Breast epithelium (tissue), 4 donors: ENCODE data around the gene EEPD1. TPM values are rescaled to one million over a fixed set of nuclear protein-coding genes. Genes with fewer than 3 reads are reported as not detected.

Experiments used
- DNase-seq, 2 donors: peaks; one replicate each; pipeline ENCODE4 v3.0.0-alpha.2; 2019; ENCODE audit warnings: low spot score in 2 of 2
- H3K27ac ChIP-seq, 2 donors: fragments of 200-600 bp; sonication (generic) in 1 of 2; one replicate each; pipeline ENCODE4 v1.5.1; 2016 to 2019; ENCODE audit warnings: mild to moderate bottlenecking in 1 of 2
- H3K27me3 ChIP-seq, 2 donors: fragments of 200-600 bp; sonication (generic) in 1 of 2; one replicate each; pipeline versions ENCODE4 v1.5.1 to v1.6.0; 2017 to 2019; ENCODE audit warnings: control low read depth in 1 of 2, mild to moderate bottlenecking in 1 of 2
- H3K36me3 ChIP-seq: fragments of 200-600 bp; one replicate; pipeline ENCODE4 v1.5.1; 2019
- H3K4me1 ChIP-seq, 2 donors: fragments of 200-600 bp; sonication (generic); one replicate each; pipeline ENCODE4 v1.5.1; 2016 to 2019; ENCODE audit warnings: control low read depth in 1 of 2
- H3K4me3 ChIP-seq, 3 donors: fragments of 200-600 bp; sonication (generic); 1 replicate in 2 of 3; 2 replicates in 1 of 3; pipeline ENCODE4 v1.5.1; 2016 to 2019; ENCODE audit warnings: mild to moderate bottlenecking in 3 of 3, moderate library complexity in 2 of 3
- H3K9me3 ChIP-seq, 2 donors: fragments of 200-600 bp; sonication (generic) in 1 of 2; one replicate each; pipeline ENCODE4 v1.5.1; 2016 to 2019; ENCODE audit warnings: control low read depth in 1 of 2
- CTCF ChIP-seq, 3 donors: fragments of 450-650 bp; IDR thresholded peaks; one replicate each; pipeline ENCODE4 v1.5.1; 2016 to 2017; ENCODE audit warnings: antibody characterized with exemption in 3 of 3, mild to moderate bottlenecking in 3 of 3, moderate library complexity in 3 of 3
- POLR2A ChIP-seq: fragments of 450-650 bp; IDR thresholded peaks from one replicate; pipeline ENCODE4 v1.6.1; 2016; ENCODE audit warnings: antibody characterized with exemption, mild to moderate bottlenecking, moderate library complexity
- POLR2AphosphoS5 ChIP-seq, 3 donors: sonication (generic); formaldehyde crosslinking; IDR thresholded peaks; one replicate each; pipeline ENCODE4 v1.6.1; 2017; ENCODE audit warnings: antibody characterized with exemption in 3 of 3
- intact Hi-C: fragments of 100-400 bp; cut with DNase I; formaldehyde crosslinking; loops from one replicate; pipeline ENCODE4 v1.15.1; 2023; ENCODE audit warnings: low total_unique reads
- total RNA-seq, 3 donors: library from RNA; depleted of rRNA; stranded (reverse); fragments of >200 nt; gene quantifications; one replicate each; pipeline ENCODE4 v1.1.0, GENCODE V29; 2016

Gene EEPD1
- total RNA-seq, 3 donors from 2014 or later: 6.4 to 32.5 (median 10.5) TPM

DNA sequence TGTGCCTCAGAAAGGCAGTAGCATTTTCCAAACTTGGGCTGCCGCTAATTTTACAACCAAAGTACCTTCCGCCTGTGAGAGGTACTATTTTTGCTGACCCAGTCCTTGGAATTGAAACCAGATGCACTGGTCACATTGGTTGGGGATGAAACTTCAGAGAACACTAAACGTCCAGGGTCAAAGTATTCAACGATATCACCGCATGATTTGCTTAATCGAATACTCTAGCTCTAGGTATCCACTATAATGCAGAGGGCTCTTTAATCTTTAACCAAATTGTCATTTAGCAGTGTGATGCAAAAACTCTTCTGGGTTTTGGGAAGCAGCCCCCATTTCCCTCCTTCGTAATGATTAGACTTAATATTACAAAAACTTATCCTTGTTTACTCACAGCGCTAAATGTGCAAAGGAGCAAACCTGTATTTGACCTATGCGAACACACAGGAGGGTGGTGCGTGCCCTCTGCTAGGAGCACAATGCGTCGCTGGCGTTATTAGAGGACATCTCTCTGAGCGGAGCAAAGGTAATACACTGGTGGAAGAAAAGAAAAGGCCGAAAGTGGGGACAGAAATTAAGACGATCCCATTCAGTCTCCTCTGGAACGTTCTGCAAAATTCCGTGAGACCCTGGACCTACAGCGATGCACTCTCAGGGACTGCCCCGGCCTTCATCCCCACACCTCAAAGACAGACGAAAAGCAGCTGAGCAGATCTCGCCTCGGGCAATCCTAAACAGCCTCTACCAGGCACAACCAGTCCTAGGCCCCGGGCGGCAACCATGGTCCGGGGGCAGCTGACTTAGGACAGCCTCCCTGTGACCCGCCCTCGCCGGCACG, 916 bp upstream of the EEPD1 start:
- Histone ChIP-seq H3K9me3 (peaks cover 6 to 8% of the 10 kb centered on the region in 2 donors), H3K27me3 (no peaks in the 10 kb centered on the region), H3K4me3 (peak overlapping the region; percentile 65 to 87 (median 72)), H3K27ac (peak overlapping the region; percentile 77 to 80), H3K36me3 (no peaks in the 10 kb centered on the region), H3K4me1 (peaks cover 5 to 12% of the 10 kb centered on the region in 2 donors)
- no peak for DNase-seq
- intact Hi-C loops: no loop called here
- TF ChIP-seq POLR2A: no peak
- TF ChIP-seq CTCF (IDR thresholded peaks at IDR 0.05): no peak
- TF ChIP-seq POLR2AphosphoS5 (IDR thresholded peaks at IDR 0.05): no peak

DNA sequence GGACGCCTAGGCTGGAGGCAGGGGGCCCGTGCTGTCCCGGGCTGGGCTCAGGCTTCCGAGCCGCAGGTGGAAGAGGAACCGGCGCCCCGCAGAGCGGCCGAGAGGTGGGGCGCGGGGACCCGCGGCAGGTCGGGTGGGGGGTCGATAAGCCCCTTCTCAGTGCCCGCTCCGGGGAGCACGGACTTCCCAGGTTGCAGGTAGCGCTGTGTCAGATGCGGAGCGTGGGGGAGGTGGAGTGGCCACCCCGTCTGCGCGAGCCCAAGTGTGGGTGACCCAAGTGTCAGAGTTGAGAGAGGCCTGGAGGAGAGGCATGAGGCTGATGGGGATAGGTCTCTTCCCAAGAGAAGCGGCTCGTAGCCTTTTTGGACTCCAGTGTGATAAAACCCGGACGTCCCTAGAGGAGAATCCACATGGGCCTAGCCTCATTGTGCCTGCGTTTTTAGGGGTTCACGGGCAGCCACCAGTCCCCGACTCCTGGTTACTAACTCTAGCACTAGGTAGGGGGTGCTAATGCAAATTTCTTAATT, 580 bp downstream of the EEPD1 start:
- no peak for DNase-seq
- Histone ChIP-seq H3K4me3 (peak overlapping the region; percentile 65 to 87 (median 72)), H3K27me3 (no peaks in the 10 kb centered on the region), H3K9me3 (peaks cover 1 to 3% of the 10 kb centered on the region in 2 donors), H3K27ac (peak overlapping the region; percentile 77 to 80), H3K4me1 (peaks cover 5 to 12% of the 10 kb centered on the region in 2 donors), H3K36me3 (no peaks in the 10 kb centered on the region)
- intact Hi-C loops: no loop called here
- TF ChIP-seq CTCF (IDR thresholded peaks at IDR 0.05) (no peak), POLR2A (no peak), POLR2AphosphoS5 (IDR thresholded peaks at IDR 0.05) (no peak)

GRCh38 chr7:36154255-36155212, 1.5 kb downstream of the EEPD1 start:
- H3K4me1 ChIP-seq: peaks cover 5 to 12% of the 10 kb centered on the region in 2 donors
- intact Hi-C loops: no loop called here
- H3K27ac ChIP-seq: peak overlapping the region; percentile 45 to 80
- H3K9me3 ChIP-seq: no peaks in the 10 kb centered on the region
- no peak for DNase-seq
- H3K27me3 ChIP-seq: no peaks in the 10 kb centered on the region
- no peaks in the 10 kb centered on the region for H3K36me3 ChIP-seq
- peak overlapping the region; percentile 65 to 87 (median 72) for H3K4me3 ChIP-seq
- TF ChIP-seq CTCF (IDR thresholded peaks at IDR 0.05): no peak
- no peak for TF ChIP-seq POLR2A
- TF ChIP-seq POLR2AphosphoS5 (IDR thresholded peaks at IDR 0.05): no peak

DNA sequence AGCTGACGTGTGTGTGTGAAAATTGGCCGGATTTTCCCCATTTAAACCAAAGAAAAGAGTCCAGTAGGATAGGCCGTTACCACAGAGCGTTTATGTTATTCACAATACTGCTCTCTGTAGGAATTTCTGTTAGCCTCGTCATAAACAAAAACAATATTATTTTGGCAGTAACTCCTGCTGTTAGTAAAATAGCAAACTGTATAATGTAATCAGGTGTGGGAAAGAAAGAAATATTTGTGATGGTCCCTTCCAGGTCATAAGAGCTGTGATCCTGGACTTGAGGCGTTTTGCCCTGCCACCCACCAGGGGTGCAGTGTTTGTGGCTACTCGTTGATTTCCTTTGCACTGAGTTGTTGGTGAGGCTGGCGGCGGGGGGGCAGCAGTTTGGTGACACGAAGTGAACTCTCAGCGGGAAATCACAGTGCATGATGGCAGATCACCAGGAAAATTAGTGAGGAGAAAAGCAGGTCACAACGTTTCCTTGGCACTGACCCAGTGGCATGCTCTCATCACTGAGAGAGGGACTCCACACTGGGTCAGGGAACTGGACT, 2.8 kb downstream of the EEPD1 start:
- TF ChIP-seq POLR2AphosphoS5 (IDR thresholded peaks at IDR 0.05) (peak in 1 of 3 donors; percentile 21), POLR2A (no peak), CTCF (IDR thresholded peaks at IDR 0.05) (no peak)

More for the DNA sequence above, 2.8 kb downstream of the EEPD1 start:
- Histone ChIP-seq H3K4me1 (peaks cover 5 to 12% of the 10 kb centered on the region in 2 donors), H3K27me3 (no peaks in the 10 kb centered on the region), H3K4me3 (peak overlapping the region; percentile 65 to 87 (median 72)), H3K27ac (peak overlapping the region in 1 of 2 donors; percentile 10), H3K9me3 (no peaks in the 10 kb centered on the region), H3K36me3 (no peaks in the 10 kb centered on the region)
- intact Hi-C loops: no loop called here
- peak in 1 of 2 donors; percentile 57 for DNase-seq
